ENCODE data around the gene ENOX1.

DNA sequence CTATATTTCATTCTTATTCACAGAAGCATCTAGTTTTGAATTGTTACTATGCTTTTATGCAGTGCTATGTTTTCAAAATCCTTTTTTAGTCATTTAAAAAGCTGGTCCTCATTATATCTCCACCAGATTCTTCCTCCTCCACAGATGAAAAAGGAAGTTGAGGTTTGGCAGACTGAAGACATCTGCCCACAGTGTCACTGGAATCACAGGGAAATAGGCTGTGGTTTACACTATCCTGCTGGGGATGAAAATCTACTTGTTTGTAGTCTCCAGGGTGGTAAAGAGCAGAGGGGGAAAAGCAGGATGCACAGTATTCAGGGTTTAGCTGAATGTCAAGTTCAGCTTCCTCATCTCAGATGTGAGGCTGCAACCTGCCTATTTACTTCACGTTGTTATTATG, 412.2 kb downstream of the ENOX1 start:
- TF ChIP-seq ZNF292 (CRISPR knock-in tag; IDR thresholded peaks at IDR 0.05; ENCODE audit: borderline replicate concordance, low read depth) = no peak
- TF ChIP-seq KDM1A (CRISPR knock-in tag; IDR thresholded peaks at IDR 0.05) = no peak
- TF ChIP-seq EZH2 (conservative IDR thresholded peaks at IDR 0.05; ENCODE audit: low read depth, low read length) = no peak
- TF ChIP-seq, protein P1, sequence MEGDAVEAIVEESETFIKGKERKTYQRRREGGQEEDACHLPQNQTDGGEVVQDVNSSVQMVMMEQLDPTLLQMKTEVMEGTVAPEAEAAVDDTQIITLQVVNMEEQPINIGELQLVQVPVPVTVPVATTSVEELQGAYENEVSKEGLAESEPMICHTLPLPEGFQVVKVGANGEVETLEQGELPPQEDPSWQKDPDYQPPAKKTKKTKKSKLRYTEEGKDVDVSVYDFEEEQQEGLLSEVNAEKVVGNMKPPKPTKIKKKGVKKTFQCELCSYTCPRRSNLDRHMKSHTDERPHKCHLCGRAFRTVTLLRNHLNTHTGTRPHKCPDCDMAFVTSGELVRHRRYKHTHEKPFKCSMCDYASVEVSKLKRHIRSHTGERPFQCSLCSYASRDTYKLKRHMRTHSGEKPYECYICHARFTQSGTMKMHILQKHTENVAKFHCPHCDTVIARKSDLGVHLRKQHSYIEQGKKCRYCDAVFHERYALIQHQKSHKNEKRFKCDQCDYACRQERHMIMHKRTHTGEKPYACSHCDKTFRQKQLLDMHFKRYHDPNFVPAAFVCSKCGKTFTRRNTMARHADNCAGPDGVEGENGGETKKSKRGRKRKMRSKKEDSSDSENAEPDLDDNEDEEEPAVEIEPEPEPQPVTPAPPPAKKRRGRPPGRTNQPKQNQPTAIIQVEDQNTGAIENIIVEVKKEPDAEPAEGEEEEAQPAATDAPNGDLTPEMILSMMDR (CRISPR knock-in tag; IDR thresholded peaks at IDR 0.05) = no peak
- no peak for TF ChIP-seq HOXA7 (CRISPR knock-in tag; IDR thresholded peaks at IDR 0.05)
- no peak for TF ChIP-seq DMAP1 (CRISPR knock-in tag; IDR thresholded peaks at IDR 0.05)
- TF ChIP-seq TAF1 (CRISPR knock-in tag; IDR thresholded peaks at IDR 0.05) = no peak
- TF ChIP-seq FOXM1 (CRISPR knock-in tag; IDR thresholded peaks at IDR 0.05) = no peak

Data from HepG2 (cell line).